HepG2 (cell line): ENCODE data around the gene CENPP. TPM values are rescaled to one million over a fixed set of nuclear protein-coding genes. Genes with fewer than 3 reads are reported as not detected.

Experiments
- ATAC-seq: fragments of 200-7000 bp; cut with Tn5 transposase; 3 replicates; pipeline ENCODE4 v1.9.1; 2020; ENCODE audit warnings: mild to moderate bottlenecking, moderate library complexity
- BruUV-seq: library from RNA; stranded (reverse); fragments of 400-500 nt; replicated peaks from 2 replicates; lab custom pipeline; 2021; lab: Mats Ljungman, UMichigan
- CTCF ChIA-PET: fragments of 300-600 bp; formaldehyde crosslinking; extraction: SDS; loops from one replicate; lab custom pipeline; 2021; ENCODE audit warnings: low total read pairs, inconsistent platforms, low intra/inter-chr PET ratio; lab: Yijun Ruan, JAX
- POLR2A ChIA-PET: fragments of 350-600 bp; sonication (Branson Sonifier 250); formaldehyde crosslinking; loops from one replicate; lab custom pipeline; 2020; ENCODE audit warnings: antibody characterized with exemption, inconsistent platforms; lab: Yijun Ruan, JAX
- DNase-seq: peaks from one replicate; pipeline ENCODE4 v3.0.0-alpha.2; 2015; ENCODE audit warnings: low spot score
- FAIRE-seq: peaks from 3 replicates; lab custom pipeline; 2011; peaks lifted over from hg19 to GRCh38; lab: Jason Lieb, UNC
- H2AFZ ChIP-seq: one replicate; pipeline ENCODE4 v1.6.1; 2011; ENCODE audit warnings: low read length, inconsistent platforms
- H3K27ac ChIP-seq: fragments of 300-600 bp; 3 replicates; pipeline ENCODE4 v1.8.0; 2011; ENCODE audit warnings: mixed run types, mild to moderate bottlenecking, mixed read lengths, low read length, inconsistent platforms; ENCODE audit not compliant: insufficient read depth; ENCODE audit errors: extremely low read length
- H3K27me3 ChIP-seq, 2 experiments: fragments of 200-600 bp in 1 of 2; 2 replicates in 1 of 2; 3 replicates in 1 of 2; pipeline versions ENCODE4 v1.6.0 to v1.8.0; 2011; ENCODE audit warnings: low read length in 2 of 2, mild to moderate bottlenecking in 2 of 2, moderate library complexity in 2 of 2, inconsistent platforms in 1 of 2; ENCODE audit not compliant: insufficient read depth in 2 of 2, control insufficient read depth in 1 of 2
- H3K36me3 ChIP-seq, 2 experiments: fragments of 200-600 bp in 1 of 2; replicated peaks in 1 of 2; 2 replicates in 1 of 2; 3 replicates in 1 of 2; pipeline versions ENCODE4 v1.5.1 to v1.8.0; 2011; ENCODE audit warnings: low read length in 2 of 2, inconsistent platforms in 1 of 2; ENCODE audit not compliant: insufficient read depth in 2 of 2, control insufficient read depth in 1 of 2
- H3K4me1 ChIP-seq: 2 replicates; pipeline ENCODE4 v1.5.1; 2012; ENCODE audit warnings: low read length, inconsistent platforms; ENCODE audit not compliant: insufficient read depth
- H3K4me2 ChIP-seq: 2 replicates; pipeline ENCODE4 v1.6.0; 2011; ENCODE audit warnings: low read depth, low read length, inconsistent platforms
- H3K4me3 ChIP-seq, 3 experiments: fragments of 200-600 bp in 1 of 3; sonication (generic), shearing (Covaris generic) in 1 of 3; replicated peaks in 1 of 3; 2 replicates each; pipeline ENCODE4 v1.5.1; 2011 to 2016; ENCODE audit warnings: low read length in 3 of 3, inconsistent platforms in 2 of 3, low read depth in 2 of 3, mild to moderate bottlenecking in 2 of 3, control low read depth in 1 of 3, mixed read lengths in 1 of 3; ENCODE audit not compliant: insufficient read depth in 1 of 3
- H3K79me2 ChIP-seq: one replicate; pipeline ENCODE4 v1.6.1; 2011; ENCODE audit warnings: low read length, inconsistent platforms; ENCODE audit not compliant: insufficient read depth
- H3K9ac ChIP-seq: 2 replicates; pipeline ENCODE4 v1.6.0; 2011; ENCODE audit warnings: mild to moderate bottlenecking, low read depth, low read length, inconsistent platforms; ENCODE audit not compliant: insufficient read depth
- H3K9me3 ChIP-seq: 2 replicates; pipeline ENCODE4 v1.5.1; 2012; ENCODE audit warnings: mild to moderate bottlenecking, low read length
- H4K20me1 ChIP-seq: 2 replicates; pipeline ENCODE4 v1.6.0; 2011; ENCODE audit warnings: inconsistent platforms, mild to moderate bottlenecking, low read length, moderate library complexity; ENCODE audit not compliant: insufficient read depth
- ARID2 ChIP-seq: sonication (generic); formaldehyde crosslinking; IDR thresholded peaks from 2 replicates; pipeline ENCODE4 v1.8.1; 2022; ENCODE audit warnings: mild to moderate bottlenecking, missing genetic modification reagents, borderline replicate concordance
- CHD2 ChIP-seq: IDR thresholded peaks from 2 replicates; pipeline ENCODE4 v1.6.1; 2011; ENCODE audit warnings: low read depth, low read length, improper control_type of control experiment
- DBP ChIP-seq: sonication (generic); formaldehyde crosslinking; IDR thresholded peaks from 2 replicates; pipeline ENCODE4 v1.4.0; 2020; ENCODE audit warnings: missing genetic modification reagents; ENCODE audit errors: not compliant biosample characterization
- ELF4 ChIP-seq: sonication (generic); formaldehyde crosslinking; IDR thresholded peaks from 2 replicates; pipeline ENCODE4 v1.5.0; 2020; ENCODE audit warnings: missing genetic modification reagents, mild to moderate bottlenecking, moderate library complexity, borderline replicate concordance
- GZF1 ChIP-seq: sonication (generic); formaldehyde crosslinking; IDR thresholded peaks from 2 replicates; pipeline ENCODE4 v1.5.1; 2020; ENCODE audit warnings: mild to moderate bottlenecking, missing genetic modification reagents
- NR2C2 ChIP-seq: sonication (generic); formaldehyde crosslinking; IDR thresholded peaks from 2 replicates; pipeline ENCODE4 v1.4.0; 2020; ENCODE audit warnings: missing genetic modification reagents, mild to moderate bottlenecking, moderate library complexity, borderline replicate concordance
- PAX8 ChIP-seq: sonication (generic); formaldehyde crosslinking; IDR thresholded peaks from 2 replicates; pipeline ENCODE4 v1.8.0; 2022; ENCODE audit warnings: mild to moderate bottlenecking, missing genetic modification reagents, borderline replicate concordance
- PBX2 ChIP-seq: IDR thresholded peaks from 2 replicates; pipeline ENCODE4 v1.6.1; 2016; ENCODE audit warnings: control low read depth
- ZNF143 ChIP-seq: sonication (generic); formaldehyde crosslinking; IDR thresholded peaks from 2 replicates; pipeline ENCODE4 v1.4.0; 2020; ENCODE audit warnings: missing genetic modification reagents
- ZNF441 ChIP-seq: sonication (generic); formaldehyde crosslinking; IDR thresholded peaks from 2 replicates; pipeline ENCODE4 v1.7.0; 2021; ENCODE audit warnings: missing genetic modification reagents, borderline replicate concordance
- ZNF589 ChIP-seq: sonication (generic); formaldehyde crosslinking; conservative IDR thresholded peaks from 2 replicates; pipeline ENCODE4 v1.8.0; 2022; ENCODE audit warnings: mild to moderate bottlenecking, moderate library complexity, missing genetic modification reagents
- ZNF792 ChIP-seq: IDR thresholded peaks from 2 replicates; pipeline ENCODE4 v1.6.1; 2016
- WGBS: methylation state at CpG from one replicate; pipeline ENCODE4 v1.1.6; 2017; ENCODE audit warnings: low lambda C conversion rate; 5-methylcytosine and 5-hydroxymethylcytosine counted together
- in situ Hi-C: cut with HindIII; loops from 2 replicates; pipeline ENCODE4 v1.10.0; 2017; ENCODE audit warnings: low pct_unique_long_range_greater_than_20kb; ENCODE audit not compliant: extremely low pct_ligation_motif_present
- intact Hi-C: fragments of 100-400 bp; cut with micrococcal nuclease; formaldehyde crosslinking; loops from one replicate; pipeline ENCODE4 v1.10.0; 2022; ENCODE audit not compliant: unreplicated experiment
- polyA plus RNA-seq, 8 experiments: library from polyadenylated mRNA; depleted of rRNA in 3 of 8; stranded (reverse) in 7 of 8; unstranded in 1 of 8; fragments of >200 nt; fragmentation: Illumina TruSeq in 4 of 8; extraction: Trizol in 4 of 8; gene quantifications; 2 replicates each; pipeline versions ENCODE4 v1.2.1 to v1.2.3, GENCODE V29; 2011 to 2016; ENCODE audit warnings: low read depth in 4 of 8, missing spikeins in 1 of 8, mixed read lengths in 1 of 8; ENCODE audit not compliant: insufficient read depth in 1 of 8
- total RNA-seq, 5 experiments: library from RNA; depleted of rRNA; stranded (reverse); fragments of >200 nt; fragmentation: Illumina TruSeq; extraction: Trizol; gene quantifications; 2 replicates each; pipeline ENCODE4 v1.2.3, GENCODE V29; 2016; ENCODE audit warnings: low read depth in 1 of 5
- TF ChIP-seq, protein P1 (sequence below): sonication (generic); formaldehyde crosslinking; IDR thresholded peaks from 2 replicates; pipeline ENCODE4 v1.5.1; 2020; ENCODE audit warnings: missing genetic modification reagents, mild to moderate bottlenecking, borderline replicate concordance
- TF ChIP-seq, protein P2 (sequence below): sonication (generic); formaldehyde crosslinking; IDR thresholded peaks from 2 replicates; pipeline ENCODE4 v1.8.1; 2023; ENCODE audit warnings: mild to moderate bottlenecking, inconsistent platforms, moderate library complexity, missing genetic modification reagents, borderline replicate concordance

Gene CENPP
- total and polyA plus RNA-seq, 2 of the 13 experiments (the other 11 are each of a cell fraction or from before 2014, with no cell fraction given), result 2.0 to 11.4 TPM

- ATAC-seq, result no peak
- DNase-seq, result no peak
- H3K9me3 ChIP-seq, result no peaks in the 10 kb centered on the region
- no peak overlapping the region for H3K27ac ChIP-seq
- in situ Hi-C loops (no loop called here), intact Hi-C loops (no loop called here)
- H4K20me1 ChIP-seq, result no peaks in the 10 kb centered on the region
- H3K4me3 ChIP-seq, result no peak overlapping the region
- H3K36me3 ChIP-seq, result no peaks in the 10 kb centered on the region
- no peaks in the 10 kb centered on the region for H3K4me1 ChIP-seq
- POLR2A ChIA-PET, result no interaction called here
- no TSS peak for BruUV-seq
- no peak for FAIRE-seq
- H3K9ac ChIP-seq, result no peak overlapping the region
- no peak overlapping the region for H2AFZ ChIP-seq
- WGBS, result 88% methylated on average over 3 of the region's 3 CpGs
- H3K4me2 ChIP-seq, result no peak overlapping the region
- no peaks in the 10 kb centered on the region for H3K79me2 ChIP-seq
- no peaks in the 10 kb centered on the region for H3K27me3 ChIP-seq
- TF ChIP-seq PAX8 (CRISPR knock-in tag) (no peak), ZNF143 (no peak), GZF1 (CRISPR knock-in tag) (no peak), DBP (CRISPR knock-in tag) (no peak)
- CTCF ChIA-PET, result no interaction called here
These were observed 221.6 kb downstream of the CENPP start for GRCh38 chr9:92547356-92547755.

DNA sequence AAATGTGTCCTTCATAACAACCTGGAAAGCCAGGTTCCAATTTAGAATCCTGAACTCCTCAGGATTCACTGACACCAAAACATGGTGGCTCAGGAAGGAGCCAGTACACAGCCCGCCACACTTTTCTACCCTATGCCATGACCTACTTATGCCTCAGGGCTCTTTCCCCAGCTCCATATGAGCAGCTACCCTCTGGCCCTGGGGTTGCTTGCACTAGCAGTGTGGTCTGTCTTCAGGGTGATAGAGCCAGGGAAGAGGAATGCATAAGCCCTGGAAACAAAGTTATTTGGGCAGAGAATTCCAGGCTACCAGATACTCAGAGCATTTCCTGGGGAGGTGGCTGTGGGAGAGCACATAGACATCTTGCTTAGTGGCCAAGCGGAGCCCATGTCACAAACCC is 225.0 kb downstream of the CENPP start:
- no peak overlapping the region for H3K9ac ChIP-seq
- ChIA-PET POLR2A (no interaction called here), CTCF (no interaction called here)
- no peaks in the 10 kb centered on the region for H3K27me3 ChIP-seq
- intact Hi-C loops, result no loop called here
- in situ Hi-C loops, result no loop called here
- H3K4me3 ChIP-seq, result no peak overlapping the region
- H3K79me2 ChIP-seq, result no peaks in the 10 kb centered on the region
- H3K27ac ChIP-seq, result no peak overlapping the region
- no peak for ATAC-seq
- no peak for FAIRE-seq
- no peaks in the 10 kb centered on the region for H3K9me3 ChIP-seq
- H4K20me1 ChIP-seq, result no peaks in the 10 kb centered on the region
- H3K4me1 ChIP-seq, result no peaks in the 10 kb centered on the region
- no peaks in the 10 kb centered on the region for H3K36me3 ChIP-seq
- no peak for DNase-seq
- H3K4me2 ChIP-seq, result no peak overlapping the region
- no peak overlapping the region for H2AFZ ChIP-seq
- BruUV-seq, result no TSS peak
- 95% methylated on average over 2 of the region's 2 CpGs for WGBS
- TF ChIP-seq PBX2 (CRISPR knock-in tag) (no peak), ZNF441 (CRISPR knock-in tag) (no peak), CHD2 (no peak), ZNF792 (CRISPR knock-in tag) (no peak), ELF4 (no peak), ARID2 (CRISPR knock-in tag) (no peak), ZNF589 (CRISPR knock-in tag) (no peak), NR2C2 (no peak)
- TF ChIP-seq, protein P1, sequence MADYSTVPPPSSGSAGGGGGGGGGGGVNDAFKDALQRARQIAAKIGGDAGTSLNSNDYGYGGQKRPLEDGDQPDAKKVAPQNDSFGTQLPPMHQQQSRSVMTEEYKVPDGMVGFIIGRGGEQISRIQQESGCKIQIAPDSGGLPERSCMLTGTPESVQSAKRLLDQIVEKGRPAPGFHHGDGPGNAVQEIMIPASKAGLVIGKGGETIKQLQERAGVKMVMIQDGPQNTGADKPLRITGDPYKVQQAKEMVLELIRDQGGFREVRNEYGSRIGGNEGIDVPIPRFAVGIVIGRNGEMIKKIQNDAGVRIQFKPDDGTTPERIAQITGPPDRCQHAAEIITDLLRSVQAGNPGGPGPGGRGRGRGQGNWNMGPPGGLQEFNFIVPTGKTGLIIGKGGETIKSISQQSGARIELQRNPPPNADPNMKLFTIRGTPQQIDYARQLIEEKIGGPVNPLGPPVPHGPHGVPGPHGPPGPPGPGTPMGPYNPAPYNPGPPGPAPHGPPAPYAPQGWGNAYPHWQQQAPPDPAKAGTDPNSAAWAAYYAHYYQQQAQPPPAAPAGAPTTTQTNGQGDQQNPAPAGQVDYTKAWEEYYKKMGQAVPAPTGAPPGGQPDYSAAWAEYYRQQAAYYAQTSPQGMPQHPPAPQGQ (CRISPR knock-in tag), result no peak
- TF ChIP-seq, protein P2, sequence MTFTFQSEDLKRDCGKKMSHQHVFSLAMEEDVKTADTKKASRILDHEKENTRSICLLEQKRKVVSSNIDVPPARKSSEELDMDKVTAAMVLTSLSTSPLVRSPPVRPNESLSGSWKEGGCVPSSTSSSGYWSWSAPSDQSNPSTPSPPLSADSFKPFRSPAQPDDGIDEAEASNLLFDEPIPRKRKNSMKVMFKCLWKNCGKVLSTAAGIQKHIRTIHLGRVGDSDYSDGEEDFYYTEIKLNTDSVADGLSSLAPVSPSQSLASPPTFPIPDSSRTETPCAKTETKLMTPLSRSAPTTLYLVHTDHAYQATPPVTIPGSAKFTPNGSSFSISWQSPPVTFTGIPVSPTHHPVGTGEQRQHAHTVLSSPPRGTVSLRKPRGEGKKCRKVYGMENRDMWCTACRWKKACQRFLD (CRISPR knock-in tag), result no peak
